ENCODE measurements around the gene LINC01488.

DNA sequence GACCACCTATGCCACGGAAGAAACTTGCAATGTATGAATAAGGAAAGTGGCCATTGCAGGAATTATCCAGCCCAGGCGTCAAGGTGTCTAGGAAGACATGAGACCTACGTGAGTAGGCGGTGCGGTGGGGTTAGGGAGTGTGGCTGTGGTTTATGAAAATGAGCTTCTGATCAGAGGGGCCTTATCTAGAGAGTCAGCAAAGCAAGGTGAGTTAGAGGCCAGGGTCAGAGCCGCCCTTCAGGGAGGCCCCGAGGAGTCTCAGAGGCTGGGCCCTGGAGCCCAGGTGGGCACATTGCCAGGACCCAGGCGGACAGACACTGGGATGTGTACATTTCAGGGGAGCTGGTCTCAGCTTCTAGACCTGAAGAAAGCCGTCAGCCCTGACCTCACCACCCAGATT, 13.8 kb upstream of the LINC01488 start:
- TF ChIP-seq, protein P1, sequence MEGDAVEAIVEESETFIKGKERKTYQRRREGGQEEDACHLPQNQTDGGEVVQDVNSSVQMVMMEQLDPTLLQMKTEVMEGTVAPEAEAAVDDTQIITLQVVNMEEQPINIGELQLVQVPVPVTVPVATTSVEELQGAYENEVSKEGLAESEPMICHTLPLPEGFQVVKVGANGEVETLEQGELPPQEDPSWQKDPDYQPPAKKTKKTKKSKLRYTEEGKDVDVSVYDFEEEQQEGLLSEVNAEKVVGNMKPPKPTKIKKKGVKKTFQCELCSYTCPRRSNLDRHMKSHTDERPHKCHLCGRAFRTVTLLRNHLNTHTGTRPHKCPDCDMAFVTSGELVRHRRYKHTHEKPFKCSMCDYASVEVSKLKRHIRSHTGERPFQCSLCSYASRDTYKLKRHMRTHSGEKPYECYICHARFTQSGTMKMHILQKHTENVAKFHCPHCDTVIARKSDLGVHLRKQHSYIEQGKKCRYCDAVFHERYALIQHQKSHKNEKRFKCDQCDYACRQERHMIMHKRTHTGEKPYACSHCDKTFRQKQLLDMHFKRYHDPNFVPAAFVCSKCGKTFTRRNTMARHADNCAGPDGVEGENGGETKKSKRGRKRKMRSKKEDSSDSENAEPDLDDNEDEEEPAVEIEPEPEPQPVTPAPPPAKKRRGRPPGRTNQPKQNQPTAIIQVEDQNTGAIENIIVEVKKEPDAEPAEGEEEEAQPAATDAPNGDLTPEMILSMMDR (IDR thresholded peaks at IDR 0.05), result no peak
- TF ChIP-seq POLR2AphosphoS5 (IDR thresholded peaks at IDR 0.05), result no peak

Data from upper lobe of left lung (tissue), 4 donors.